NB4 (cell line): ENCODE measurements around the gene POFUT1.

Experiments used
- DNase-seq: peaks from one replicate; pipeline ENCODE4 v3.0.0; 2010; ENCODE audit warnings: low read depth
- H3K4me3 ChIP-seq: one replicate; pipeline ENCODE4 v1.5.1; 2011; ENCODE audit warnings: mild to moderate bottlenecking, low read depth, low read length, moderate library complexity
- CTCF ChIP-seq: IDR thresholded peaks from one replicate; pipeline ENCODE4 v1.5.1; 2012; ENCODE audit warnings: low read depth, low read length
- MAX ChIP-seq: IDR thresholded peaks from 2 replicates; pipeline ENCODE4 v1.6.1; 2011; ENCODE audit warnings: low read depth, low read length
- MYC ChIP-seq: IDR thresholded peaks from 2 replicates; pipeline ENCODE4 v1.6.1; 2011; ENCODE audit warnings: low read depth, low read length
- POLR2A ChIP-seq: IDR thresholded peaks from 2 replicates; pipeline ENCODE4 v1.6.1; 2011; ENCODE audit warnings: mild to moderate bottlenecking; ENCODE audit not compliant: insufficient read length; ENCODE audit errors: extremely low read depth

Gene POFUT1

GRCh38 chr20:32216179-32217142 lies 8.8 kb downstream of the POFUT1 start:
- no peak for TF ChIP-seq MYC
- TF ChIP-seq POLR2A: no peak
- TF ChIP-seq MAX: no peak
- no peak for TF ChIP-seq CTCF
- H3K4me3 ChIP-seq: no peak overlapping the region
- no peak for DNase-seq

GRCh38 chr20:32218156-32218900 lies 10.6 kb downstream of the POFUT1 start:
- no peak overlapping the region for H3K4me3 ChIP-seq
- TF ChIP-seq MAX: no peak
- no peak for TF ChIP-seq MYC
- no peak for TF ChIP-seq POLR2A
- no peak for TF ChIP-seq CTCF
- DNase-seq: no peak

- no peak for DNase-seq
- TF ChIP-seq POLR2A (no peak), MAX (no peak), CTCF (no peak), MYC (no peak)
- no peak overlapping the region for H3K4me3 ChIP-seq
These were observed 16.8 kb downstream of the POFUT1 start for GRCh38 chr20:32224463-32224862.

GRCh38 chr20:32226391-32226790 lies 18.7 kb downstream of the POFUT1 start:
- H3K4me3 ChIP-seq: no peak overlapping the region
- DNase-seq: no peak
- TF ChIP-seq MYC (no peak), POLR2A (no peak)

GRCh38 chr20:32227306-32227705 lies 19.6 kb downstream of the POFUT1 start:
- TF ChIP-seq POLR2A: no peak
- no peak for TF ChIP-seq CTCF
- no peak for TF ChIP-seq MAX
- TF ChIP-seq MYC: no peak
- peak; percentile 44 for DNase-seq
- peak overlapping the region; percentile 37 for H3K4me3 ChIP-seq
